OCI-LY3 (cell line): ENCODE measurements around the gene ETV7.

Experiments
- EZH2phosphoT487 ChIP-seq: fragments of 200-600 bp; shearing (Covaris generic); IDR thresholded peaks from 2 replicates; pipeline ENCODE4 v1.6.1; 2018; ENCODE audit warnings: antibody characterized with exemption, mixed run types, low read depth
- TF ChIP-seq, protein P1 (sequence below): fragments of 200-600, 300-600 bp; sonication (generic); IDR thresholded peaks from 2 replicates; pipeline ENCODE4 v1.5.1; 2014; ENCODE audit warnings: antibody characterized with exemption, low read length, low read depth

DNA sequence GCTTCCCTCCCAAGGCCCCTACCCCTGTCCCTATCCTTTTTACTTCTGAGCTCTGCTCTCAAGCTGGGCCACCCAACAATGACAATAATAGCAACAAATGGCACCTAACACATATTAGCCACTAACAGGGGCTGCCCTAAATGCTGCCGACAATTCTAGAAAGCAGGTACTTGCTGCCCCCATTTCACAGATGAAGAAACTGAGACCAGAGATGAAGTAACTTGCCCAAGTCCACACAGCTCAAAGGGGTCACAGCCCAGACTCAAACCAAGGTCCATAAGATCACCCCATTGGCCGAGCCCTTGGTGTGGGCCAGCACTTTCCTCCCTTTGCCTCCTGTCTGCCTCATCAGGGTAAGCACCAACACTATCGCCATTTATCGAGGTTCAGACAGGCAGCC is 62.8 kb downstream of the ETV7 start:
- TF ChIP-seq, protein P1, sequence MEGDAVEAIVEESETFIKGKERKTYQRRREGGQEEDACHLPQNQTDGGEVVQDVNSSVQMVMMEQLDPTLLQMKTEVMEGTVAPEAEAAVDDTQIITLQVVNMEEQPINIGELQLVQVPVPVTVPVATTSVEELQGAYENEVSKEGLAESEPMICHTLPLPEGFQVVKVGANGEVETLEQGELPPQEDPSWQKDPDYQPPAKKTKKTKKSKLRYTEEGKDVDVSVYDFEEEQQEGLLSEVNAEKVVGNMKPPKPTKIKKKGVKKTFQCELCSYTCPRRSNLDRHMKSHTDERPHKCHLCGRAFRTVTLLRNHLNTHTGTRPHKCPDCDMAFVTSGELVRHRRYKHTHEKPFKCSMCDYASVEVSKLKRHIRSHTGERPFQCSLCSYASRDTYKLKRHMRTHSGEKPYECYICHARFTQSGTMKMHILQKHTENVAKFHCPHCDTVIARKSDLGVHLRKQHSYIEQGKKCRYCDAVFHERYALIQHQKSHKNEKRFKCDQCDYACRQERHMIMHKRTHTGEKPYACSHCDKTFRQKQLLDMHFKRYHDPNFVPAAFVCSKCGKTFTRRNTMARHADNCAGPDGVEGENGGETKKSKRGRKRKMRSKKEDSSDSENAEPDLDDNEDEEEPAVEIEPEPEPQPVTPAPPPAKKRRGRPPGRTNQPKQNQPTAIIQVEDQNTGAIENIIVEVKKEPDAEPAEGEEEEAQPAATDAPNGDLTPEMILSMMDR: no peak
- TF ChIP-seq EZH2phosphoT487: no peak
